H1 (cell line): ENCODE data around the gene RAG2. TPM values are rescaled to one million over a fixed set of nuclear protein-coding genes. Genes with fewer than 3 reads are reported as not detected.

Source experiments
- CTCF ChIA-PET: fragments of 300-600 bp; sonication (Branson Sonifier 250); formaldehyde crosslinking; loops from one replicate; lab custom pipeline; 2021; ENCODE audit not compliant: partially characterized antibody; lab: Charles Lee
- POLR2A ChIA-PET: fragments of 300-600 bp; sonication (Branson Sonifier 250); formaldehyde crosslinking; loops from one replicate; lab custom pipeline; 2021; ENCODE audit warnings: inconsistent platforms; ENCODE audit not compliant: partially characterized antibody; lab: Charles Lee
- DNase-seq, 2 experiments: peaks; one replicate each; pipeline versions ENCODE4 v3.0.0 to v3.0.0-alpha.2; 2010 to 2022; ENCODE audit warnings: low spot score in 2 of 2, low read depth in 1 of 2, mixed read lengths in 1 of 2
- FAIRE-seq: peaks from 2 replicates; lab custom pipeline; 2011; peaks lifted over from hg19 to GRCh38; lab: Jason Lieb, UNC
- H2AFZ ChIP-seq: 2 replicates; pipeline ENCODE4 v1.8.1; 2012; ENCODE audit warnings: low read length, inconsistent platforms
- H2AK5ac ChIP-seq: 2 replicates; pipeline ENCODE4 v1.6.1; 2013; ENCODE audit warnings: low read depth, low read length
- H2BK120ac ChIP-seq: replicated peaks from 2 replicates; pipeline ENCODE3; 2013; ENCODE audit warnings: low read depth, low read length, inconsistent platforms
- H2BK12ac ChIP-seq: 2 replicates; pipeline ENCODE4 v1.6.1; 2013; ENCODE audit warnings: low read depth, low read length
- H2BK15ac ChIP-seq: 2 replicates; pipeline ENCODE4 v1.6.1; 2013; ENCODE audit warnings: low read length
- H2BK20ac ChIP-seq: 2 replicates; pipeline ENCODE4 v1.6.1; 2013; ENCODE audit warnings: low read length
- H2BK5ac ChIP-seq: 2 replicates; pipeline ENCODE4 v1.6.1; 2013; ENCODE audit warnings: low read depth, low read length
- H3K14ac ChIP-seq: 2 replicates; pipeline ENCODE4 v1.6.1; 2013; ENCODE audit warnings: inconsistent platforms; ENCODE audit not compliant: insufficient read length
- H3K18ac ChIP-seq: 2 replicates; pipeline ENCODE4 v1.6.1; 2013; ENCODE audit warnings: low read length; ENCODE audit errors: extremely low read depth
- H3K23ac ChIP-seq: 2 replicates; pipeline ENCODE4 v1.6.1; 2013; ENCODE audit warnings: inconsistent platforms; ENCODE audit not compliant: insufficient read length
- H3K23me2 ChIP-seq: 2 replicates; pipeline ENCODE4 v1.6.1; 2013; ENCODE audit warnings: low read depth, low read length
- H3K27ac ChIP-seq: 2 replicates; pipeline ENCODE4 v1.6.1; 2011; ENCODE audit warnings: low read depth, low read length, inconsistent platforms
- H3K27me3 ChIP-seq, 4 experiments: replicated peaks in 1 of 4; 1 replicate in 1 of 4; 2 replicates in 3 of 4; pipeline versions ENCODE4 v1.6.1 to v1.8.1; 2011 to 2013; ENCODE audit warnings: low read length in 3 of 4, mild to moderate bottlenecking in 3 of 4, inconsistent platforms in 2 of 4, mixed read lengths in 2 of 4, moderate library complexity in 1 of 4; ENCODE audit not compliant: control insufficient read depth in 3 of 4, insufficient read depth in 3 of 4; ENCODE audit errors: extremely low read depth in 1 of 4
- H3K36me3 ChIP-seq, 4 experiments: 2 replicates each; pipeline versions ENCODE4 v1.6.1 to v1.8.1; 2011 to 2013; ENCODE audit warnings: mild to moderate bottlenecking in 4 of 4, low read length in 3 of 4, moderate library complexity in 2 of 4, control low read depth in 1 of 4, inconsistent platforms in 1 of 4; ENCODE audit not compliant: insufficient read depth in 4 of 4, control insufficient read depth in 2 of 4
- H3K4ac ChIP-seq: replicated peaks from 2 replicates; pipeline ENCODE3; 2013; ENCODE audit warnings: low read length, low read depth, mixed read lengths, inconsistent platforms; ENCODE audit not compliant: insufficient read length
- H3K4me1 ChIP-seq, 4 experiments: replicated peaks in 1 of 4; 1 replicate in 1 of 4; 2 replicates in 3 of 4; pipeline versions ENCODE4 v1.6.1 to v1.8.1; 2011 to 2013; ENCODE audit warnings: low read length in 3 of 4, inconsistent platforms in 2 of 4, mixed read lengths in 1 of 4; ENCODE audit not compliant: insufficient read depth in 4 of 4, control insufficient read depth in 3 of 4
- H3K4me2 ChIP-seq, 2 experiments: 2 replicates each; pipeline versions ENCODE4 v1.6.1 to v1.8.1; 2011 to 2013; ENCODE audit warnings: low read depth in 2 of 2, low read length in 2 of 2, control low read depth in 1 of 2, inconsistent platforms in 1 of 2, mild to moderate bottlenecking in 1 of 2; ENCODE audit not compliant: insufficient read depth in 1 of 2
- H3K4me3 ChIP-seq, 4 experiments: fragments of 200-600, 300-600 bp in 1 of 4; sonication (generic), shearing (Covaris generic), sonication (Bioruptor Twin) in 1 of 4; 2 replicates each; pipeline versions ENCODE4 v1.5.1 to v1.8.1; 2011 to 2016; ENCODE audit warnings: low read length in 4 of 4, low read depth in 3 of 4, control low read depth in 2 of 4, inconsistent platforms in 2 of 4, mild to moderate bottlenecking in 2 of 4, mixed read lengths in 1 of 4, moderate library complexity in 1 of 4; ENCODE audit not compliant: insufficient read depth in 2 of 4; ENCODE audit errors: extremely low read depth in 1 of 4
- H3K56ac ChIP-seq: replicated peaks from 2 replicates; pipeline ENCODE3; 2013; ENCODE audit warnings: low read depth, mild to moderate bottlenecking, mixed read lengths, low read length, inconsistent platforms; ENCODE audit not compliant: insufficient read length
- H3K79me1 ChIP-seq: 2 replicates; pipeline ENCODE4 v1.6.1; 2013; ENCODE audit warnings: low read depth, low read length, control low read depth
- H3K79me2 ChIP-seq, 2 experiments: 2 replicates each; pipeline versions ENCODE4 v1.6.1 to v1.8.1; 2012 to 2013; ENCODE audit warnings: low read length in 2 of 2, mild to moderate bottlenecking in 2 of 2, inconsistent platforms in 1 of 2; ENCODE audit not compliant: insufficient read depth in 2 of 2, control insufficient read depth in 1 of 2
- H3K9ac ChIP-seq, 4 experiments: replicated peaks in 1 of 4; 1 replicate in 1 of 4; 2 replicates in 3 of 4; pipeline versions ENCODE4 v1.6.1 to v1.8.1; 2011 to 2013; ENCODE audit warnings: low read depth in 3 of 4, low read length in 3 of 4, control low read depth in 2 of 4, mild to moderate bottlenecking in 2 of 4, moderate library complexity in 2 of 4, inconsistent platforms in 1 of 4; ENCODE audit errors: extremely low read depth in 1 of 4
- H3K9me3 ChIP-seq, 2 experiments: 2 replicates each; pipeline versions ENCODE4 v1.6.1 to v1.8.1; 2012 to 2013; ENCODE audit warnings: mild to moderate bottlenecking in 2 of 2, moderate library complexity in 2 of 2, control low read depth in 1 of 2, inconsistent platforms in 1 of 2, low read depth in 1 of 2, low read length in 1 of 2, mixed read lengths in 1 of 2; ENCODE audit not compliant: insufficient read depth in 2 of 2
- H4K20me1 ChIP-seq, 2 experiments: replicated peaks in 1 of 2; 2 replicates each; pipeline versions ENCODE3 to v1.8.1; 2011 to 2013; ENCODE audit warnings: inconsistent platforms in 2 of 2, low read length in 2 of 2, mild to moderate bottlenecking in 1 of 2; ENCODE audit not compliant: insufficient read depth in 2 of 2, control insufficient read depth in 1 of 2
- H4K5ac ChIP-seq: 2 replicates; pipeline ENCODE4 v1.6.1; 2013; ENCODE audit warnings: low read length, low read depth, mixed read lengths, inconsistent platforms; ENCODE audit not compliant: insufficient read length
- H4K8ac ChIP-seq: 2 replicates; pipeline ENCODE4 v1.8.0; 2013; ENCODE audit warnings: mild to moderate bottlenecking, moderate library complexity, low read length, inconsistent platforms; ENCODE audit not compliant: insufficient read depth; ENCODE audit errors: extremely low read depth
- H4K91ac ChIP-seq: replicated peaks from 2 replicates; pipeline ENCODE3; 2013; ENCODE audit warnings: low read length, mixed read lengths, inconsistent platforms; ENCODE audit not compliant: insufficient read length
- JUND ChIP-seq: IDR thresholded peaks from 2 replicates; pipeline ENCODE4 v1.6.1; 2011; ENCODE audit warnings: mild to moderate bottlenecking, improper control_type of control experiment, low read length
- MAFK ChIP-seq: IDR thresholded peaks from 2 replicates; pipeline ENCODE4 v1.6.1; 2012; ENCODE audit warnings: low read depth, mild to moderate bottlenecking, improper control_type of control experiment, low read length
- NANOG ChIP-seq: IDR thresholded peaks from 2 replicates; pipeline ENCODE4 v1.6.1; 2011; ENCODE audit warnings: low read length, low read depth, mild to moderate bottlenecking, inconsistent platforms; ENCODE audit not compliant: insufficient read depth, poor library complexity, severe bottlenecking
- TBP ChIP-seq: IDR thresholded peaks from 2 replicates; pipeline ENCODE4 v1.6.1; 2011; ENCODE audit warnings: low read depth, low read length, improper control_type of control experiment
- WGBS, 2 experiments: shearing (Covaris generic) in 1 of 2; methylation state at CpG; one replicate each; pipeline versions ENCODE4 v1.1.6 to v1.1.7; 2013 to 2015; ENCODE audit warnings: low lambda C conversion rate in 2 of 2, mixed read lengths in 2 of 2, inconsistent platforms in 1 of 2, low coverage in 1 of 2, missing lambda C conversion rate in 1 of 2; ENCODE audit not compliant: insufficient replicate concordance in 2 of 2, insufficient coverage in 1 of 2, insufficient read length in 1 of 2; ENCODE audit errors: extremely low coverage in 1 of 2, missing lambda C conversion rate in 1 of 2; 5-methylcytosine and 5-hydroxymethylcytosine counted together
- polyA plus RNA-seq, 7 experiments: library from polyadenylated mRNA; depleted of rRNA in 3 of 7; stranded (reverse) in 5 of 7; unstranded in 2 of 7; fragments of >200 nt in 5 of 7; fragments of 200-250 nt in 2 of 7; gene quantifications; 1 replicate in 5 of 7; 2 replicates in 1 of 7; 4 replicates in 1 of 7; pipeline versions ENCODE4 v1.2.1 to v1.2.3, GENCODE V29; 2011 to 2013; ENCODE audit warnings: missing spikeins in 2 of 7, mixed read lengths in 2 of 7
- total RNA-seq: library from RNA; stranded (reverse); fragmentation: NEBNext Ultra II Directional; extraction: Animal tissue kit (Norgen Biotek cat#: 25700); gene quantifications from 2 replicates; pipeline ENCODE4 v1.2.1, GENCODE V29; 2021

The RAG2 gene
- total and polyA plus RNA-seq, 2 of the 8 experiments (the other 6 are each of a cell fraction or from before 2014, with no cell fraction given), result not detected

DNA sequence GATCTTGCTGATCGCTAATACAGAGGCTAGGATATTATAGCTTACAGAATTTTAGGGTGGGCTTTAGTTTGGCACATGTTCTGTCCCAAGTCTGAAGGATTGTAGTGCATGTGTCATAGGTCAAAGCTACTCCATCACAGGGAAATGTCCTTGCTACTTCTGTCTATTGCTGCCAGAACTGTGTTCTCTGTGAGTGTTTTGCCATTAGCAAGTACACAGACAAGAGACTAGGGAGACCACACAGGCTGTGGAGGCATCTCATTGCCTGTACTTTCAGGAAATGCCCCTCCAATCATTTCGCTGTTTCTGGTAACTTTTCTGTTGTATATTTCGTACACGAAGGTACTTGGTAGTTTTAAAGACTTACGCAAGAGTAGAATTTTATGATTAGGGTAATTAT, 25.5 kb upstream of the RAG2 start:
- no peak overlapping the region for H3K18ac ChIP-seq
- no peak overlapping the region for H2AFZ ChIP-seq
- DNase-seq (no peak), FAIRE-seq (no peak)
- no peak overlapping the region for H4K91ac ChIP-seq
- H3K27ac ChIP-seq, result no peak overlapping the region
- no peaks in the 10 kb centered on the region for H3K79me2 ChIP-seq
- no peak overlapping the region for H3K4me3 ChIP-seq
- H2BK12ac ChIP-seq, result no peak overlapping the region
- H3K23me2 ChIP-seq, result no peaks in the 10 kb centered on the region
- no peak overlapping the region for H2BK5ac ChIP-seq
- ChIA-PET CTCF (interaction anchor here (0.7 to 1.2 kb wide), 8 partner anchors 13 to 124 kb away, joined by 3 to 4 read pairs (median 3); no protein-coding TSS in a partner anchor), POLR2A (no interaction called here)
- no peaks in the 10 kb centered on the region for H3K9me3 ChIP-seq
- no peak overlapping the region for H4K5ac ChIP-seq
- H3K27me3 ChIP-seq, result no peaks in the 10 kb centered on the region
- no peak overlapping the region for H2AK5ac ChIP-seq
- no peak overlapping the region for H3K56ac ChIP-seq
- no peak overlapping the region for H3K14ac ChIP-seq
- H3K23ac ChIP-seq, result no peak overlapping the region
- H3K36me3 ChIP-seq, result no peaks in the 10 kb centered on the region
- H3K9ac ChIP-seq, result no peak overlapping the region
- H2BK120ac ChIP-seq, result no peak overlapping the region
- no peak overlapping the region for H2BK15ac ChIP-seq
- no peaks in the 10 kb centered on the region for H3K4me1 ChIP-seq
- TF ChIP-seq MAFK, result no peak
- TF ChIP-seq NANOG, result no peak
- no peak for TF ChIP-seq JUND
- no peak for TF ChIP-seq TBP
- H4K8ac ChIP-seq, result no peak overlapping the region
- H4K20me1 ChIP-seq, result no peaks in the 10 kb centered on the region
- H3K79me1 ChIP-seq, result no peaks in the 10 kb centered on the region
- no peak overlapping the region for H3K4me2 ChIP-seq
- no peak overlapping the region for H3K4ac ChIP-seq
- 75% methylated on average over 5 of the region's 5 CpGs; no CpG with 5 or more reads in 1 of the 2 experiments for WGBS, 2 experiments
- no peak overlapping the region for H2BK20ac ChIP-seq
